Dendritic cell treated with granulocyte-macrophage colony-stimulating factor and Interleukin-4, amounts not matched to agents 40 ng/mL and 50 ng/mL, for 4 days (primary cell): Measurements from ENCODE around the gene GTPBP10.

ENCODE experiments used
- H3K27ac Mint-ChIP-seq: one replicate; pipeline ENCODE4 v1.8.0; 2022; ENCODE audit warnings: mild to moderate bottlenecking, mixed read lengths
- H3K27me3 Mint-ChIP-seq: one replicate; pipeline ENCODE4 v1.8.0; 2022; ENCODE audit warnings: mild to moderate bottlenecking, mixed read lengths
- H3K36me3 Mint-ChIP-seq: one replicate; pipeline ENCODE4 v1.8.0; 2022; ENCODE audit warnings: low read depth, mixed read lengths
- H3K4me1 Mint-ChIP-seq: one replicate; pipeline ENCODE4 v1.8.0; 2022; ENCODE audit warnings: low read depth, mixed read lengths
- H3K4me3 Mint-ChIP-seq: one replicate; pipeline ENCODE4 v1.8.0; 2022; ENCODE audit warnings: mild to moderate bottlenecking, moderate library complexity, mixed read lengths
- H3K9me3 Mint-ChIP-seq: one replicate; pipeline ENCODE4 v1.8.0; 2022; ENCODE audit warnings: mixed read lengths
- intact Hi-C: fragments of 100-400 bp; cut with micrococcal nuclease; formaldehyde crosslinking; loops from one replicate; pipeline ENCODE4 v1.15.0; 2022

Gene GTPBP10

GRCh38 chr7:90396420-90396819 lies 49.9 kb downstream of the GTPBP10 start:
- intact Hi-C loops, result no loop called here
- H3K9me3 Mint-ChIP-seq, result peaks cover 42% of the 10 kb centered on the region
- H3K4me1 Mint-ChIP-seq, result no peaks in the 10 kb centered on the region
- H3K27me3 Mint-ChIP-seq, result no peaks in the 10 kb centered on the region
- no peak overlapping the region for H3K4me3 Mint-ChIP-seq
- no peak overlapping the region for H3K27ac Mint-ChIP-seq
- no peaks in the 10 kb centered on the region for H3K36me3 Mint-ChIP-seq

- H3K27me3 Mint-ChIP-seq, result peaks cover 5% of the 10 kb centered on the region
- peaks cover 8% of the 10 kb centered on the region for H3K36me3 Mint-ChIP-seq
- peaks cover 13% of the 10 kb centered on the region for H3K4me1 Mint-ChIP-seq
- no peak overlapping the region for H3K4me3 Mint-ChIP-seq
- no peak overlapping the region for H3K27ac Mint-ChIP-seq
- intact Hi-C loops, result loop anchor here (2.0 kb wide), 1 partner anchor 55 kb away; the partner anchor contains the start of gene GTPBP10
- peaks cover 18% of the 10 kb centered on the region for H3K9me3 Mint-ChIP-seq
Observed at GRCh38 chr7:90401989-90402388, 55.5 kb downstream of the GTPBP10 start.

- peaks cover 13% of the 10 kb centered on the region for H3K4me1 Mint-ChIP-seq
- peak overlapping the region; percentile 97 for H3K4me3 Mint-ChIP-seq
- peaks cover 5% of the 10 kb centered on the region for H3K27me3 Mint-ChIP-seq
- H3K27ac Mint-ChIP-seq, result peak overlapping the region; percentile 84
- peaks cover 11% of the 10 kb centered on the region for H3K36me3 Mint-ChIP-seq
- peaks cover 17% of the 10 kb centered on the region for H3K9me3 Mint-ChIP-seq
- intact Hi-C loops, result loop anchor here (2.0 kb wide), 1 partner anchor 56 kb away; the partner anchor contains the start of gene GTPBP10
Observed at GRCh38 chr7:90402785-90403173, 56.3 kb downstream of the GTPBP10 start.

GRCh38 chr7:90403174-90404113 lies 56.9 kb downstream of the GTPBP10 start, which contains the start of gene CLDN12:
Gene CLDN12 (plus strand): TSS chr7:90403461. CDS start chr7:90412677, 9,216 bp downstream.
- peak within 1 kb of the TSS; percentile 97 for H3K4me3 Mint-ChIP-seq
- H3K36me3 Mint-ChIP-seq, result peaks cover 14% of the 10 kb centered on the region
- peaks cover 5% of the 10 kb centered on the region for H3K27me3 Mint-ChIP-seq
- intact Hi-C loops, result loop anchor here (2.0 kb wide), 1 partner anchor 57 kb away; the partner anchor contains the start of gene GTPBP10
- peaks cover 13% of the 10 kb centered on the region for H3K4me1 Mint-ChIP-seq
- peak within 1 kb of the TSS; percentile 84 for H3K27ac Mint-ChIP-seq
- peaks cover 10% of the 10 kb centered on the region for H3K9me3 Mint-ChIP-seq

- intact Hi-C loops, result no loop called here
- no peaks in the 10 kb centered on the region for H3K9me3 Mint-ChIP-seq
- no peak overlapping the region for H3K4me3 Mint-ChIP-seq
- H3K27me3 Mint-ChIP-seq, result peaks cover 5% of the 10 kb centered on the region
- peaks cover 13% of the 10 kb centered on the region for H3K4me1 Mint-ChIP-seq
- peaks cover 14% of the 10 kb centered on the region for H3K36me3 Mint-ChIP-seq
- H3K27ac Mint-ChIP-seq, result no peak overlapping the region
Observed at GRCh38 chr7:90404777-90405176, 58.3 kb downstream of the GTPBP10 start.

- Mint-ChIP-seq H3K9me3 (no peaks in the 10 kb centered on the region), H3K36me3 (peaks cover 14% of the 10 kb centered on the region), H3K27ac (no peak overlapping the region), H3K27me3 (peaks cover 5% of the 10 kb centered on the region), H3K4me1 (peaks cover 13% of the 10 kb centered on the region), H3K4me3 (no peak overlapping the region)
- intact Hi-C loops, result no loop called here
Observed at GRCh38 chr7:90407484-90407821, 60.9 kb downstream of the GTPBP10 start.

- H3K36me3 Mint-ChIP-seq, result peaks cover 12% of the 10 kb centered on the region
- intact Hi-C loops, result no loop called here
Observed at GRCh38 chr7:90408142-90408541, 61.6 kb downstream of the GTPBP10 start.

GRCh38 chr7:90409667-90410066 lies 63.2 kb downstream of the GTPBP10 start:
- intact Hi-C loops, result loop anchor here (10.0 kb wide), 1 partner anchor 145 kb away; no protein-coding TSS in a partner anchor
- no peak overlapping the region for H3K4me3 Mint-ChIP-seq
- H3K36me3 Mint-ChIP-seq, result peaks cover 6% of the 10 kb centered on the region
- no peaks in the 10 kb centered on the region for H3K4me1 Mint-ChIP-seq
- no peaks in the 10 kb centered on the region for H3K27me3 Mint-ChIP-seq
- no peaks in the 10 kb centered on the region for H3K9me3 Mint-ChIP-seq
- H3K27ac Mint-ChIP-seq, result no peak overlapping the region

More at GRCh38 chr7:90408142-90408541, 61.6 kb downstream of the GTPBP10 start:
- Mint-ChIP-seq H3K27ac (no peak overlapping the region), H3K27me3 (peaks cover 5% of the 10 kb centered on the region), H3K4me3 (no peak overlapping the region), H3K9me3 (no peaks in the 10 kb centered on the region), H3K4me1 (peaks cover 12% of the 10 kb centered on the region)

GRCh38 chr7:90411510-90411909 lies 65.0 kb downstream of the GTPBP10 start:
- Mint-ChIP-seq H3K27me3 (no peaks in the 10 kb centered on the region), H3K4me1 (no peaks in the 10 kb centered on the region), H3K4me3 (no peak overlapping the region), H3K36me3 (peaks cover 6% of the 10 kb centered on the region), H3K27ac (no peak overlapping the region), H3K9me3 (no peaks in the 10 kb centered on the region)
- intact Hi-C loops, result loop anchor here (10.0 kb wide), 1 partner anchor 147 kb away; no protein-coding TSS in a partner anchor

- intact Hi-C loops, result loop anchor here (10.0 kb wide), 1 partner anchor 148 kb away; no protein-coding TSS in a partner anchor
- H3K9me3 Mint-ChIP-seq, result no peaks in the 10 kb centered on the region
- peaks cover 4% of the 10 kb centered on the region for H3K36me3 Mint-ChIP-seq
- H3K27me3 Mint-ChIP-seq, result no peaks in the 10 kb centered on the region
- H3K4me1 Mint-ChIP-seq, result no peaks in the 10 kb centered on the region
- H3K4me3 Mint-ChIP-seq, result no peak overlapping the region
- no peak overlapping the region for H3K27ac Mint-ChIP-seq
Observed at GRCh38 chr7:90412458-90413184, 66.1 kb downstream of the GTPBP10 start.

- intact Hi-C loops, result loop anchor here (10.0 kb wide), 1 partner anchor 148 kb away; no protein-coding TSS in a partner anchor
- no peaks in the 10 kb centered on the region for H3K9me3 Mint-ChIP-seq
- H3K4me1 Mint-ChIP-seq, result no peaks in the 10 kb centered on the region
- H3K27ac Mint-ChIP-seq, result no peak overlapping the region
- no peak overlapping the region for H3K4me3 Mint-ChIP-seq
- H3K27me3 Mint-ChIP-seq, result no peaks in the 10 kb centered on the region
- no peaks in the 10 kb centered on the region for H3K36me3 Mint-ChIP-seq
Observed at GRCh38 chr7:90413185-90413528, 66.6 kb downstream of the GTPBP10 start.

- Mint-ChIP-seq H3K4me3 (no peak overlapping the region), H3K9me3 (no peaks in the 10 kb centered on the region), H3K27me3 (no peaks in the 10 kb centered on the region), H3K4me1 (no peaks in the 10 kb centered on the region), H3K27ac (no peak overlapping the region), H3K36me3 (no peaks in the 10 kb centered on the region)
- intact Hi-C loops, result no loop called here
Observed at GRCh38 chr7:90421651-90422050, 75.1 kb downstream of the GTPBP10 start.

GRCh38 chr7:90424720-90425119 lies 78.2 kb downstream of the GTPBP10 start:
- H3K27me3 Mint-ChIP-seq, result no peaks in the 10 kb centered on the region
- intact Hi-C loops, result loop anchor here (5.0 kb wide), 1 partner anchor 1632 kb away; no protein-coding TSS in a partner anchor
- H3K4me1 Mint-ChIP-seq, result no peaks in the 10 kb centered on the region
- H3K4me3 Mint-ChIP-seq, result no peak overlapping the region
- H3K9me3 Mint-ChIP-seq, result no peaks in the 10 kb centered on the region
- no peaks in the 10 kb centered on the region for H3K36me3 Mint-ChIP-seq
- H3K27ac Mint-ChIP-seq, result no peak overlapping the region

GRCh38 chr7:90425376-90425775 lies 78.9 kb downstream of the GTPBP10 start:
- H3K4me3 Mint-ChIP-seq, result no peak overlapping the region
- no peaks in the 10 kb centered on the region for H3K9me3 Mint-ChIP-seq
- no peaks in the 10 kb centered on the region for H3K36me3 Mint-ChIP-seq
- no peaks in the 10 kb centered on the region for H3K4me1 Mint-ChIP-seq
- no peaks in the 10 kb centered on the region for H3K27me3 Mint-ChIP-seq
- intact Hi-C loops, result loop anchor here (5.0 kb wide), 1 partner anchor 1633 kb away; no protein-coding TSS in a partner anchor
- H3K27ac Mint-ChIP-seq, result no peak overlapping the region
